Limb (tissue), 2 donors: ENCODE measurements around the gene MIXL1.
"Not testable (repeated sequence)": the region's sequence is repeated elsewhere in the genome, so short reads cannot be mapped to it uniquely, and the experiment has no call there.

Experiments used
- DNase-seq, 2 donors: peaks; one replicate each; pipeline ENCODE4 v3.0.0-alpha.2; 2016; ENCODE audit errors: extremely low spot score in 2 of 2

MIXL1 gene

GRCh38 chr1:226223157-226223785, at the start of gene MIXL1:
Gene MIXL1, plus strand, starts transcription at chr1:226223664. Its CDS starts 18 bp downstream, at chr1:226223682.
- no peak for DNase-seq

GRCh38 chr1:226176870-226177269, 46.6 kb upstream of the MIXL1 start:
- no peak for DNase-seq

DNA sequence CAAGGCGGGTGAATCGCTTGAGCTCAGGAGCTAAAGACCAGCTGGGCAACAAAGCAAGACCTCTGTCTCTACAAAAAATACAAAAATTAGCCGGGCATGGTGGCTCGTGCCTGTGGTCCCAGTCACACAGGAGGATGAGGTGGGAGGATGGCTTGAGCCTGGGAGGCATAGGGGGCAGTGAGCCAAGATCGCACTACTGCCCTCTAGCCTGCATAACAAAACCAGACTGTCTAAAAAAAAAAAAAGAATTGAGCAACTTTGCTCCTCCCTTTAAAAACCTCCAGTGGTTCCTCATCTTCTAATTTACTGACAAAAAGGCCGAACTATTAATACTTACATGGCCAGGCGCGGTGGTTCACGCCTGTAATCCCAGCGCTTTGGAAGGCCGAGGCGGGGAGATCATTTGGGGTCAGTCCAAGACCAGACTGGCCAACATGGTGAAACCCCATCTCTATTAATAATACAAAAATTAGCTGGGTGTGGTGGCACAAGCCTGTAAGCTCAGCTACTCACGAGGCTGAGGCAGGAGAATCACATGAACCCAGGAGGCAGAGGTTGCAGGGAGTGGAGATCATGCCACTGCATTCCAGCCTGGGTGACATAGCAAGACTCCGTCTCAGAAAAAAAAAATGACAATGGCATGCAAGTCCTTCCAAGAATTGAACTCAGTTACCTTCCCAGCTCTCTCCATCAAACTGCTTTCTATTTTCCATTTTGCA, 41.3 kb upstream of the MIXL1 start:
- peak; percentile 13 to 33 for DNase-seq

GRCh38 chr1:226185141-226186036, 38.1 kb upstream of the MIXL1 start:
- no peak for DNase-seq

DNA sequence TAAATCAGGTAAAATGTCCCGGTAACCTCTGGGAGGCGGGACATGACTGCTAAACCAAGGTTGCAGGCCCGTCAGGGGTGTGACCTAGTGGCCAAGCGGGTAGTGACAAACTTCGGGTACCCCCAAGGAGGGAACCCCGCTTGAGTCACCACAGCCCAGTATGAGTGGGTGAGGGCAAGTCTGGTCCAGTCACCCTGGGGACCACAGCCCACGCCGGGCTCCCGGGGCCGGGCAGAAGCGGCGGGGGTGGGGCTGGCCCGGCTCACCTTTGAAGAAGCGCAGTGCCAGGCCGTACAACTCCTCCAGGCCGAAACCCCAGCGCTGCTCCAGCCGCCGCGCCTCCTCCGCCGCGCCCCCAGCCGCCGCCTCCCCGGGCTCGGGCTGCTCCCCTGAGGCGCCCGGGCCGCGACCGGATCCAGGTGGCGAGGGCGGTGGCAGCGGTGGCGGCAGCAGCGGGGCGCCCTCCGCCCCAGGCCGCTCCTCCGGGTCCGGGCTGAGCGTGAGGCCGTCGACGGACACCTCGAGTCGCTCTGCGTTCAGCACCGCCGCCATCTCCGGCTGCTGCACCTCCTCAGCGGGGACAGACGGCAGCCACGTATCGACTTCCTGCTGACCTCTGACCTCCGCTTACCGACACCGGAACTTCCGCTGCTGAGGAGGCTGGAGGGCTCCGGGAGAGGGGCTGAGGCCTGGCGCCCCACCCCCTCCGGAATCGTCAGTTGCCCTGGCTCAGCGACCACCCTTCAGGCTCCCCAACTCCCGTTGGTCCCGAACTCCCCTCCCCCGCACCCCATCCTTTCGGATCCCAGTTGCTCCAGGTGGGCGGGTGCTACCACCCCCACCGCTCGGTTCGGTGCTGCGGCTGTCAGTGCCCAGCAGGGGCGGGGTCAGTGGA, 37.1 kb upstream of the MIXL1 start, which contains the start of gene ACBD3:
Gene ACBD3, minus strand, starts transcription at position 618 of the 895 bp plus-strand sequence. Its CDS starts 66 bp downstream, at position 552.
- peak; percentile 92 to 93 for DNase-seq

- DNase-seq, result no peak
Observed at GRCh38 chr1:226187019-226187322, 36.5 kb upstream of the MIXL1 start.

DNA sequence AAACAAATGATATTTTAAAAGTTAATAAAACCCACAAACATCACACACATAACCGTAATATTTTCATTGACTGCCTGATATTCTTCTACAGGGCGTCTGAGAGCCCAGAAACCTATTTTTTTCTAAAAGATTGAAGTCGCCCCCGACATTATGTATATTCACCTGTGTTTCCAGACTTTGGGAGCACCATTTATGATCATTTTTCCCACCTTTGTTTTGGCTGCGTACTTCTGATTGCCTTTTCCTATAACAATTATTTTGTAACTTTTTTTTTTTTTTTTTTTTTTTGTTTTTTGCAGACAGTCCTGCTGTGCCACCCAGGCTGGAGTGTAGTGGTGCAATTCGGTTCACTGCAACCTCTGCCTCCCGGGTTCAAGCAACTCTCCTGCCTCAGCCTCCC, 36.1 kb upstream of the MIXL1 start:
- no peak for DNase-seq

DNA sequence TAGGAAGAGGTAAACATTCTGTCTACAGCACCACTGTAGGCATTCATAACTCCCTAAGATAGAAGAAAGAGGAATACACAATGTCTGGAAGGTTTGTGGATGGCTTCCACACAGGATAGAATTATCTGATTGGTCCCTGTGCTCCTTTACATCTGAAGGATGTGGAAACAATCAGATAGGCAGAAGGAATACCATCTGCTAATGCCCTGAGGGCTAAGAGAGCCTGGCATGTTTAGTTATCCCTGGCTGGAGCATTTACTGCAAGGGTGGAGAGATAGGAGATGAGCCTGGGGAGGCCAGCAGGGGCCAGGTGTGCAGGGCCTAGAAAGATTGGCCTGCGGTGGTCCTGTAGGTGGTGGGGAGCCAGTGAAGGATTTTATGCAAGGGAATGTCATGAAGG, 28.3 kb upstream of the MIXL1 start:
- no peak for DNase-seq

GRCh38 chr1:226199971-226200370, 23.5 kb upstream of the MIXL1 start:
- no peak for DNase-seq

GRCh38 chr1:226201029-226201593, 22.4 kb upstream of the MIXL1 start:
- no peak for DNase-seq

- no peak for DNase-seq
Observed at GRCh38 chr1:226202246-226202645, 21.2 kb upstream of the MIXL1 start.

DNA sequence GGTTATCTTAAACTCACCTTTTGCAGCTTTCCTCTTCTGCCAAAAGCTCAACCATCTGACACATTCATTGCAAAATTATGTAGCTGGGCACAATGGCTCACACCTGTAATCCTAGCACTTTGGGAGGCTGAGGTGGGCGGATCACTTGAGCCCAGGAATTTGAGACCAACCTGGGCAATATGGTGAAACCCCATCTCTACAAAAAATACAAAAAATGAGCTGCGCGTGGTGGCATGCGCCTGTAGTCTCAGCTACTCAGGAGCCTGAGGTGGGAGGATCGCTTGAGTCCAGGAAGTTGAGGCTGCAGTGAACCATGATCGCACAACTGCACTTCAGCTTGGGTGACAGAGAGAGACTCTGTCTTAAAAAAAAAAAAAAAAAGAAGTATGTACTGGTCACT, 20.8 kb upstream of the MIXL1 start:
- not testable (repeated sequence) for DNase-seq

- DNase-seq, result no peak
Observed at GRCh38 chr1:226203240-226203639, 20.2 kb upstream of the MIXL1 start.

DNA sequence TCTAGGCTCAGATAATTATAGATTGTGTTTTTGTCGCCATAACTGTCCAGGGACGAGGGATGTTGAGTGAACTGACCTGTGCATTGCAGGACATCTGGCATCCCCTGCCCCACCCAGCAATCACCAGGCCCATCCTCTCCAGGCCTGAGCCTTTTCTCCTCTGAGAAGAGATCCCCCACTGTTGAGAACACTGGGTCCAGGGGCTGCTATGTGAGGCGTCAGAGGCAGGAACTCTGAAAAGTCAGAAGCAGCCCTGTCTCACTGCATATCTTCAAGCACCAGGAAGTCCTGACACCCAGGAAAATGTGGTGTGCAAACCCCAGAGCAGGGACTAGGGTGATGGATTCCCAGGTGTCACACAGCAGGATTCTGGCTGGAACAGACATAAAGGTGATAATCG, 19.8 kb upstream of the MIXL1 start:
- no peak for DNase-seq

GRCh38 chr1:226204198-226204597, 19.3 kb upstream of the MIXL1 start:
- no peak for DNase-seq

DNA sequence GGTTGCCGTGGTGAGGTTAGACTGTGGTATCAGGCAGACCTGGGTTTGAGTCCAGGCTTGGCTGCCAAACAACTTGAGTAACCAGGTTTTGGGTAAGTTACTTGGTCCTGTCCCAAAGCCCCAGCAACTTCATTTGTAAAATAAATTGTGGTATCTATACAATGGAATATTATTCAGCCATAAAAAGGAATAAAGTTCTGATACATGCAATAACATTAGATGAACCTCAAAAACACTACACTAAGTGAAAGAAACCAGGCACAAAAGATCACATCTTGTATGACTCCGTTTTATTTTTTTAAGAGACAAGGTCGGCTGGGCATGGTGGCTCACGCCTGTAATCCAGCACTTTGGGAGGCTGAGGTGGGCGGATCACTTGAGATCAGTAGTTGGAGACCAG, 16.4 kb upstream of the MIXL1 start:
- DNase-seq, result no peak

DNA sequence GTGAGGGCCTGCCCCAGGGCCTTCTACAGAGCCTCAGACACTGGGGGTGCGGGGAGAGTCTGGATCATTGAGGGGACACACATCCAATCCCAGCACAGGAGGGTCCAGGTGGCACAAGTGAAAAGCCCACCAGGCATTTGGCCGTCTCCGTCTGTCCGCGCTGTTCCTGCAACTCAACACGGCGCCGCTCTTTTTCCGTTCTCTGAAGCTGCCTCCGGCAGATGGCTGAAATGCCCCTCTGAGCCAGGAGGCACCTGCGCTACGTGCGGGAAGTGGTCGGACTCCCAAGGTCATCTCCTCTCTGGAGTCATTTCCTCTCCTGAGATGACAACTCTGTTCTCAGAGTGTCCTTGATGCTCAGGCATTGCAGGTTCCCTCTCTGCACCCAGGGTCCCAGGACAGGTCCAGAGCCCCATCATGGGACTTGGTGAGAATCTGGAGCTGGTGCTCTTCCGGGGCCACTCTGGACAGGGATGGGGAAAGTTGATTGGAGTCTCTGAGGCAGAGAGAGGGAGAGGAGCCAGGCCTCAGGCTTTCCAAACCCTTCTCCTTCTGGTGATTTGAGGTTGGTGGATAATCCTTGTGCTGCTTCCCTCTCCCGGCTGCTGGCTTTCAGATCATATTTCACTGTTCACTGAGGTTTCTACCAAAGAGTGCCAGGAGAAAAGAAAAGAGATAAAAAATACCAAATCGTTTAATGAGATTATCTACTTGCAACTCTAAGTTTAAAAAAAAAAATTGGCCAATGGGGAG, 14.0 kb upstream of the MIXL1 start:
- no peak for DNase-seq

GRCh38 chr1:226210571-226211176, 12.8 kb upstream of the MIXL1 start:
- DNase-seq, result no peak

- DNase-seq, result no peak
Observed at GRCh38 chr1:226211181-226211821, 12.2 kb upstream of the MIXL1 start.
